Measurements from ENCODE around the gene CEACAM8. TPM values are rescaled to one million over a fixed set of nuclear protein-coding genes. Genes with fewer than 3 reads are reported as not detected.
"Not testable (repeated sequence)": the region's sequence is repeated elsewhere in the genome, so short reads cannot be mapped to it uniquely, and the experiment has no call there.

CEACAM8 gene
- total RNA-seq, 1 experiment from 2014 or later, result not detected

DNA sequence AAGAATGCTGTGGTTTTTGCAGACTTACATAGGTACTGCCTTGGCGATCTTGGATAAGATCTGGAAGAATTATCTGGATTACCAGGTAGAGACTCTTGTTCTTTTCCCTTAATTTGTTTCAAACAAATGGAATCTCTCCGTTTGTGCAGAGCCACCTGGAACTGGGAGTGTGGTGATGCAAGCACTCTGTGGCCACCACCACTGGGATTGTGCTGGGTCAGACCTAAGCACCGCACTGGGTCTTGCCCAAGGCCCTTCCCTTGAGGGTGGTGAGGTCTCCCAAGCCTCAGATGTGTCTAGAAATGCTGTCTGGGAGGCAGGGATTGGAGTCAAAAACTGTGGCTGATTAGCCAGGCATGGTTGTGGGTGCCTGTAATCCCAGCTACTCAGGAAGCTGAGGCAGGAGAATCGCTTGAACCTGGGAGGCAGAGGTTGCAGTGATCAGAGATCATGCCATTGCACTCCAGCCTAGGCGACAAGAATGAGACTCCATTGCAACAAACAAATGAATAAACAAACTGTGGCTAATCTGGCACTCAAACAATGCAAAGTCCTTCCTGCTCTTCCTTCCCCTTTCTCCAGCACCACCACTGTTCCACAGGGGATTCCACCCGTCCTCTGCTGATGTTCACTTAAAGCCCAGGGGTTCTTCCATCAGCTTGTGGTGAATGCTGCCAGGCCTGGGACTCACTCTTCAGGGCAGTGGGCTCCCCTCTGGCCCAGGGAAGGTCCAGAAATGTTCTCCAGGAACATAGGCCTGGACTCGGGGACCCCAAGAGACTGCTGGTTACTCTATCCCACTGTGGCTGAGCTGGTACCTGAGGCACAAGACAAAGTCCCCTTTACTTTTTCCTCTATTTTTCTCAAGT lies 55.6 kb downstream of the CEACAM8 start:
- TF ChIP-seq, protein P1, sequence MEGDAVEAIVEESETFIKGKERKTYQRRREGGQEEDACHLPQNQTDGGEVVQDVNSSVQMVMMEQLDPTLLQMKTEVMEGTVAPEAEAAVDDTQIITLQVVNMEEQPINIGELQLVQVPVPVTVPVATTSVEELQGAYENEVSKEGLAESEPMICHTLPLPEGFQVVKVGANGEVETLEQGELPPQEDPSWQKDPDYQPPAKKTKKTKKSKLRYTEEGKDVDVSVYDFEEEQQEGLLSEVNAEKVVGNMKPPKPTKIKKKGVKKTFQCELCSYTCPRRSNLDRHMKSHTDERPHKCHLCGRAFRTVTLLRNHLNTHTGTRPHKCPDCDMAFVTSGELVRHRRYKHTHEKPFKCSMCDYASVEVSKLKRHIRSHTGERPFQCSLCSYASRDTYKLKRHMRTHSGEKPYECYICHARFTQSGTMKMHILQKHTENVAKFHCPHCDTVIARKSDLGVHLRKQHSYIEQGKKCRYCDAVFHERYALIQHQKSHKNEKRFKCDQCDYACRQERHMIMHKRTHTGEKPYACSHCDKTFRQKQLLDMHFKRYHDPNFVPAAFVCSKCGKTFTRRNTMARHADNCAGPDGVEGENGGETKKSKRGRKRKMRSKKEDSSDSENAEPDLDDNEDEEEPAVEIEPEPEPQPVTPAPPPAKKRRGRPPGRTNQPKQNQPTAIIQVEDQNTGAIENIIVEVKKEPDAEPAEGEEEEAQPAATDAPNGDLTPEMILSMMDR (IDR thresholded peaks at IDR 0.05; ENCODE audit: unreplicated experiment), result no peak
- Mint-ChIP-seq H3K36me3 (ENCODE audit: insufficient read depth, unreplicated experiment) (no peaks in the 10 kb centered on the region), H3K27ac (ENCODE audit: unreplicated experiment) (no peak overlapping the region), H3K9me3 (ENCODE audit: low read depth, unreplicated experiment) (no peaks in the 10 kb centered on the region), H3K27me3 (ENCODE audit: unreplicated experiment) (no peaks in the 10 kb centered on the region), H3K4me1 (ENCODE audit: low read depth, unreplicated experiment) (no peaks in the 10 kb centered on the region), H3K4me3 (ENCODE audit: low read depth, unreplicated experiment) (no peak overlapping the region)
- CTCF ChIA-PET, result interaction anchor here (1.4 kb wide), 1 partner anchor 11 kb away, joined by 4 read pairs; the partner anchor contains the start of gene CEACAM1
- BruUV-seq (replicated peaks), result no TSS peak
- no peak for DNase-seq
- intact Hi-C loops (cut with micrococcal nuclease; ENCODE audit: unreplicated experiment), result no loop called here

DNA sequence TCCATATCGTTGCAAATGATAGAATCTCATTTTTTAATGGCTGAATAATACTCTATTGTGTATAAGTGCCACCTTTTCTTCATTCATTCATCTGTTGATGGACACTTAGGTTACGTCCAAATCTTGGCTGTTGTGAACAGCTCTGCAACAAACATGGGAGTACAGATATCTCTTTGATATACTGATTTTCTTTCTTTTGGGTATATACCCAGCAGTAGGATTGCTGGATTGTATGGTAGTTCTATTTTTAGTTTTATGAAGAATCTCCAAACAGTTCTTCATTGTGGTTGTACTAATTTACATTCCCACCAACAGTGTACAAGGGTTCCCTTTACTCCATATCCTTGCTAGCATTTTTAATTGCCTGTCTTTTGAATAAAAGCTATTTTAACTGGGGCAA lies 59.4 kb downstream of the CEACAM8 start:
- H3K4me3 Mint-ChIP-seq (ENCODE audit: low read depth, unreplicated experiment); H3K36me3 Mint-ChIP-seq (ENCODE audit: insufficient read depth, unreplicated experiment); H3K27me3 Mint-ChIP-seq (ENCODE audit: unreplicated experiment); H3K4me1 Mint-ChIP-seq (ENCODE audit: low read depth, unreplicated experiment); H3K9me3 Mint-ChIP-seq (ENCODE audit: low read depth, unreplicated experiment); CTCF ChIA-PET; BruUV-seq (replicated peaks); H3K27ac Mint-ChIP-seq (ENCODE audit: unreplicated experiment); DNase-seq; intact Hi-C loops (cut with micrococcal nuclease; ENCODE audit: unreplicated experiment): not testable (repeated sequence)

DNA sequence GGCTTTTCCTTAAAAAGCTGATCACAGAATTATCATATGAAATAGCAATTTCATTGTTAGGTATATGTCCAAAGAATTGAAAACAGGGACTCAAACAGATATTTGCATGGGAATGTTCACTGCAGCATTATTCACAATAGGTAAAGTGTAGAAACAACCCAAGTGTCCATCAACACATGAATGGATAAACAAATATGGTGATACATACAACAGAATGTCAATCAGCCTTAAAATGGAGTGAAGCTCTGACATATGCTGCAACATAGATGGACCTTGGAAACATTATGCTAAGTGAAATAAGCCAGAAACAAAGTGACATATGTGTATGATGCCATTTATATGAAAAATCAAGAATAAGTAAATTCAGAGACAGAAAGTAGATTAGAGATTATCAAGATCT lies 60.3 kb downstream of the CEACAM8 start:
- DNase-seq, result no peak
- Mint-ChIP-seq H3K9me3 (ENCODE audit: low read depth, unreplicated experiment) (no peaks in the 10 kb centered on the region), H3K27ac (ENCODE audit: unreplicated experiment) (no peak overlapping the region), H3K4me1 (ENCODE audit: low read depth, unreplicated experiment) (peaks cover 14% of the 10 kb centered on the region), H3K4me3 (ENCODE audit: low read depth, unreplicated experiment) (no peak overlapping the region), H3K27me3 (ENCODE audit: unreplicated experiment) (no peaks in the 10 kb centered on the region), H3K36me3 (ENCODE audit: insufficient read depth, unreplicated experiment) (peaks cover 6% of the 10 kb centered on the region)
- TF ChIP-seq, protein P1 (IDR thresholded peaks at IDR 0.05; ENCODE audit: unreplicated experiment), result no peak
- intact Hi-C loops (cut with micrococcal nuclease; ENCODE audit: unreplicated experiment), result no loop called here
- CTCF ChIA-PET, result no interaction called here
- BruUV-seq (replicated peaks), result no TSS peak

DNA sequence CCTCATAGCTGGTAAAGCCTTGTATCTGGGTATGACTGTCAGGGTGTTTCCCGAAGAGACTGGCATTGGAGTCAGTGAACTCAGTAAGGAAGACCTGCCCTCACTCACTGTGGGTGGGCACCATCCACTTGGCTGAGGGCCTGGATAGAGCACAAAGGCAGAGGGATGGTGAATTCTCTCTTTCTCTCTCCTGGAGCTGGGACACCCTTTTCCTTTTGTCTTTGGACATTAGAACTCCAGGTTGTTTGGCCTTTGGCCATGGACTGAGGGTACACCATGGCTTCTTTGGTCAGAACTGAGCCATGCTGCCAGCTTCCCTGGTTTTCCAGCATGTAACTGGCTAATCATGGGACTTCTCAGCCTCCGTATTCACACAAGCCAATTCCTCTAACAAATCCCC lies 61.8 kb downstream of the CEACAM8 start:
- no peak overlapping the region for H3K4me3 Mint-ChIP-seq (ENCODE audit: low read depth, unreplicated experiment)
- H3K27ac Mint-ChIP-seq (ENCODE audit: unreplicated experiment), result no peak overlapping the region
- no peaks in the 10 kb centered on the region for H3K27me3 Mint-ChIP-seq (ENCODE audit: unreplicated experiment)
- H3K4me1 Mint-ChIP-seq (ENCODE audit: low read depth, unreplicated experiment), result peaks cover 29% of the 10 kb centered on the region
- no peak for DNase-seq
- CTCF ChIA-PET, result no interaction called here
- H3K9me3 Mint-ChIP-seq (ENCODE audit: low read depth, unreplicated experiment), result no peaks in the 10 kb centered on the region
- intact Hi-C loops (cut with micrococcal nuclease; ENCODE audit: unreplicated experiment), result no loop called here
- peaks cover 17% of the 10 kb centered on the region for H3K36me3 Mint-ChIP-seq (ENCODE audit: insufficient read depth, unreplicated experiment)
- no TSS peak for BruUV-seq (replicated peaks)
- TF ChIP-seq, protein P1 (IDR thresholded peaks at IDR 0.05; ENCODE audit: unreplicated experiment), result no peak

DNA sequence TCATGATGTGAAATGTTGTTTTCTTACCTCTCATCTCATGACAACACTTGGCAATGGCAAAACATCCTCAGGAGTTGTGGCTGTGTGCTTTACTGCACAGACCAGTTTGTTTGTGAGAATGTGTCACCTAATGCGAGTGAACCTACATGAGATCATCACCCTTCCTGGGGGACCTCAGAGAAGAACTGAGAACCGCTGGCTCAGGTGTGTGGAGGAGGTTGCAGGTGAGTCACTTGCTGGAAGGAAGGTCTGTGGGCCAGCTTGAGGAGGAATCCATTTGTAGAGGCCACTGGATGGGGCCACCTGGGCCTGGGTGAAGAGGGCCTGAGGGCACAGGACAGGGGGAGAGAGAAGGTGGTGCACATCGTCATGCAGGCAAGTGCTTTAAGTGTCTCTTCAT lies 63.4 kb downstream of the CEACAM8 start:
- TF ChIP-seq, protein P1 (IDR thresholded peaks at IDR 0.05; ENCODE audit: unreplicated experiment), result no peak
- H3K27ac Mint-ChIP-seq (ENCODE audit: unreplicated experiment), result peak overlapping the region; percentile 71
- DNase-seq, result peak; percentile 42
- H3K4me3 Mint-ChIP-seq (ENCODE audit: low read depth, unreplicated experiment), result no peak overlapping the region
- intact Hi-C loops (cut with micrococcal nuclease; ENCODE audit: unreplicated experiment), result no loop called here
- no TSS peak for BruUV-seq (replicated peaks)
- H3K36me3 Mint-ChIP-seq (ENCODE audit: insufficient read depth, unreplicated experiment), result peaks cover 18% of the 10 kb centered on the region
- H3K27me3 Mint-ChIP-seq (ENCODE audit: unreplicated experiment), result no peaks in the 10 kb centered on the region
- peaks cover 40% of the 10 kb centered on the region for H3K4me1 Mint-ChIP-seq (ENCODE audit: low read depth, unreplicated experiment)
- CTCF ChIA-PET, result interaction anchor here (0.5 to 4.2 kb wide), 3 partner anchors 42 to 80 kb away, joined by 3 to 65 read pairs (median 4); no protein-coding TSS in a partner anchor
- H3K9me3 Mint-ChIP-seq (ENCODE audit: low read depth, unreplicated experiment), result no peaks in the 10 kb centered on the region
